ENCODE results near the gene DRC7. TPM values are rescaled to one million over a fixed set of nuclear protein-coding genes. Genes with fewer than 3 reads are reported as not detected.

DRC7 gene
- total RNA-seq, 1 donor from 2014 or later, result not detected

GRCh38 chr16:57688987-57689761, 5.4 kb upstream of the DRC7 start:
- no peaks in the 10 kb centered on the region for H3K9me3 Mint-ChIP-seq
- H3K4me1 Mint-ChIP-seq, result peaks cover 27% of the 10 kb centered on the region
- peak overlapping the region; percentile 79 for H3K27ac Mint-ChIP-seq
- peaks cover 9% of the 10 kb centered on the region for H3K27me3 Mint-ChIP-seq
- H3K36me3 Mint-ChIP-seq (ENCODE audit: low read depth), result no peaks in the 10 kb centered on the region
- DNase-seq, result no peak
- intact Hi-C loops (cut with micrococcal nuclease), result no loop called here
- peak overlapping the region; percentile 63 for H3K4me3 Mint-ChIP-seq

GRCh38 chr16:57689762-57690558, 4.6 kb upstream of the DRC7 start:
- intact Hi-C loops (cut with micrococcal nuclease), result no loop called here
- Mint-ChIP-seq H3K4me1 (peaks cover 33% of the 10 kb centered on the region), H3K4me3 (peak overlapping the region; percentile 63), H3K27ac (peak overlapping the region; percentile 79), H3K27me3 (peaks cover 9% of the 10 kb centered on the region), H3K36me3 (ENCODE audit: low read depth) (no peaks in the 10 kb centered on the region), H3K9me3 (no peaks in the 10 kb centered on the region)
- DNase-seq, result peak; percentile 87

- no peaks in the 10 kb centered on the region for H3K36me3 Mint-ChIP-seq (ENCODE audit: low read depth)
- intact Hi-C loops (cut with micrococcal nuclease), result no loop called here
- H3K4me3 Mint-ChIP-seq, result peak overlapping the region; percentile 0
- no peaks in the 10 kb centered on the region for H3K9me3 Mint-ChIP-seq
- peaks cover 35% of the 10 kb centered on the region for H3K4me1 Mint-ChIP-seq
- no peak for DNase-seq
- peaks cover 9% of the 10 kb centered on the region for H3K27me3 Mint-ChIP-seq
- H3K27ac Mint-ChIP-seq, result no peak overlapping the region
These were observed 3.7 kb upstream of the DRC7 start for GRCh38 chr16:57690782-57691471.

GRCh38 chr16:57692636-57693035, 2.0 kb upstream of the DRC7 start:
- H3K36me3 Mint-ChIP-seq (ENCODE audit: low read depth), result no peaks in the 10 kb centered on the region
- no peak overlapping the region for H3K4me3 Mint-ChIP-seq
- intact Hi-C loops (cut with micrococcal nuclease), result no loop called here

GRCh38 chr16:57693550-57693949, 1.1 kb upstream of the DRC7 start:
- intact Hi-C loops (cut with micrococcal nuclease), result no loop called here
- H3K27me3 Mint-ChIP-seq, result peaks cover 8% of the 10 kb centered on the region
- no peaks in the 10 kb centered on the region for H3K36me3 Mint-ChIP-seq (ENCODE audit: low read depth)
- no peak for DNase-seq
- peaks cover 32% of the 10 kb centered on the region for H3K4me1 Mint-ChIP-seq
- H3K4me3 Mint-ChIP-seq, result no peak overlapping the region
- no peak overlapping the region for H3K27ac Mint-ChIP-seq
- H3K9me3 Mint-ChIP-seq, result no peaks in the 10 kb centered on the region

More at GRCh38 chr16:57692636-57693035, 2.0 kb upstream of the DRC7 start:
- H3K27me3 Mint-ChIP-seq, result peaks cover 8% of the 10 kb centered on the region
- no peak for DNase-seq
- H3K9me3 Mint-ChIP-seq, result no peaks in the 10 kb centered on the region
- H3K4me1 Mint-ChIP-seq, result peaks cover 35% of the 10 kb centered on the region
- H3K27ac Mint-ChIP-seq, result no peak overlapping the region

- no peaks in the 10 kb centered on the region for H3K9me3 Mint-ChIP-seq
- H3K4me1 Mint-ChIP-seq, result peaks cover 27% of the 10 kb centered on the region
- DNase-seq, result no peak
- intact Hi-C loops (cut with micrococcal nuclease), result no loop called here
- no peak overlapping the region for H3K27ac Mint-ChIP-seq
- peaks cover 8% of the 10 kb centered on the region for H3K27me3 Mint-ChIP-seq
- no peaks in the 10 kb centered on the region for H3K36me3 Mint-ChIP-seq (ENCODE audit: low read depth)
- no peak overlapping the region for H3K4me3 Mint-ChIP-seq
These were observed 328 bp upstream of the DRC7 start for GRCh38 chr16:57694231-57694724.

- Mint-ChIP-seq H3K4me1 (peaks cover 13% of the 10 kb centered on the region), H3K4me3 (no peak overlapping the region), H3K27me3 (peaks cover 8% of the 10 kb centered on the region), H3K27ac (no peak overlapping the region), H3K9me3 (no peaks in the 10 kb centered on the region), H3K36me3 (ENCODE audit: low read depth) (no peaks in the 10 kb centered on the region)
- intact Hi-C loops (cut with micrococcal nuclease), result no loop called here
- DNase-seq, result no peak
These were observed 1.1 kb downstream of the DRC7 start for GRCh38 chr16:57695680-57696069.

GRCh38 chr16:57696240-57696639, 1.6 kb downstream of the DRC7 start:
- Mint-ChIP-seq H3K4me3 (no peak overlapping the region), H3K27me3 (peaks cover 8% of the 10 kb centered on the region), H3K36me3 (ENCODE audit: low read depth) (no peaks in the 10 kb centered on the region), H3K4me1 (peaks cover 8% of the 10 kb centered on the region), H3K27ac (no peak overlapping the region), H3K9me3 (no peaks in the 10 kb centered on the region)
- no peak for DNase-seq
- intact Hi-C loops (cut with micrococcal nuclease), result no loop called here

- no peak for DNase-seq
- H3K27me3 Mint-ChIP-seq, result peaks cover 2% of the 10 kb centered on the region
- no peaks in the 10 kb centered on the region for H3K36me3 Mint-ChIP-seq (ENCODE audit: low read depth)
- intact Hi-C loops (cut with micrococcal nuclease), result no loop called here
- no peak overlapping the region for H3K4me3 Mint-ChIP-seq
- no peaks in the 10 kb centered on the region for H3K9me3 Mint-ChIP-seq
- peaks cover 8% of the 10 kb centered on the region for H3K4me1 Mint-ChIP-seq
- no peak overlapping the region for H3K27ac Mint-ChIP-seq
These were observed 3.4 kb downstream of the DRC7 start for GRCh38 chr16:57697896-57698537.

- Mint-ChIP-seq H3K4me1 (peaks cover 8% of the 10 kb centered on the region), H3K27ac (no peak overlapping the region), H3K9me3 (no peaks in the 10 kb centered on the region), H3K4me3 (no peak overlapping the region), H3K27me3 (no peaks in the 10 kb centered on the region), H3K36me3 (ENCODE audit: low read depth) (no peaks in the 10 kb centered on the region)
- intact Hi-C loops (cut with micrococcal nuclease), result no loop called here
- no peak for DNase-seq
These were observed 4.3 kb downstream of the DRC7 start for GRCh38 chr16:57698812-57699405.

- H3K4me1 Mint-ChIP-seq, result peaks cover 7% of the 10 kb centered on the region
- DNase-seq, result no peak
- H3K27me3 Mint-ChIP-seq, result peaks cover 4% of the 10 kb centered on the region
- no peak overlapping the region for H3K4me3 Mint-ChIP-seq
- intact Hi-C loops (cut with micrococcal nuclease), result no loop called here
- no peak overlapping the region for H3K27ac Mint-ChIP-seq
- no peaks in the 10 kb centered on the region for H3K36me3 Mint-ChIP-seq (ENCODE audit: low read depth)
- no peaks in the 10 kb centered on the region for H3K9me3 Mint-ChIP-seq
These were observed 4.9 kb downstream of the DRC7 start for GRCh38 chr16:57699481-57699880.

GRCh38 chr16:57699899-57700298, 5.3 kb downstream of the DRC7 start:
- Mint-ChIP-seq H3K4me3 (no peak overlapping the region), H3K27ac (no peak overlapping the region), H3K4me1 (peaks cover 3% of the 10 kb centered on the region), H3K27me3 (peaks cover 4% of the 10 kb centered on the region), H3K36me3 (ENCODE audit: low read depth) (no peaks in the 10 kb centered on the region), H3K9me3 (no peaks in the 10 kb centered on the region)
- DNase-seq, result no peak
- intact Hi-C loops (cut with micrococcal nuclease), result no loop called here

All from activated CD4-positive, alpha-beta T cell treated with anti-CD3 and anti-CD28 coated beads, Interleukin-2, amount 10 ng/mL, durations not matched to agents 24 days and 14 days (primary cell).